Lung (tissue), 12 donors: ENCODE results near the gene PLEKHA4. TPM values are rescaled to one million over a fixed set of nuclear protein-coding genes. Genes with fewer than 3 reads are reported as not detected.
"Not testable (repeated sequence)": the region's sequence is repeated elsewhere in the genome, so short reads cannot be mapped to it uniquely, and the experiment has no call there.

Experiments used
- ATAC-seq: fragments of 200-7000 bp; cut with Tn5 transposase; one replicate; pipeline ENCODE4 v1.9.1; 2020; ENCODE audit warnings: moderate number of reproducible peaks; ENCODE audit not compliant: insufficient read depth, low FRiP score
- DNase-seq, 3 donors: peaks; one replicate each; pipeline ENCODE4 v3.0.0-alpha.2; 2013 to 2017
- H3K27ac ChIP-seq, 2 donors: one replicate each; pipeline ENCODE4 v1.5.1; 2013; ENCODE audit warnings: mild to moderate bottlenecking in 2 of 2, moderate library complexity in 2 of 2, control low read depth in 1 of 2, inconsistent platforms in 1 of 2, low read depth in 1 of 2, low read length in 1 of 2
- H3K27me3 ChIP-seq, 3 donors: one replicate each; pipeline ENCODE4 v1.5.1; 2013; ENCODE audit warnings: low read length in 2 of 3; ENCODE audit not compliant: control insufficient read depth in 3 of 3, insufficient read depth in 3 of 3
- H3K36me3 ChIP-seq, 4 donors: one replicate each; pipeline ENCODE4 v1.5.1; 2013; ENCODE audit warnings: low read length in 4 of 4, mild to moderate bottlenecking in 1 of 4, moderate library complexity in 1 of 4; ENCODE audit not compliant: control insufficient read depth in 4 of 4, insufficient read depth in 4 of 4
- H3K4me1 ChIP-seq, 5 donors: one replicate each; pipeline ENCODE4 v1.5.1; 2013; ENCODE audit warnings: low read length in 5 of 5, mild to moderate bottlenecking in 2 of 5, moderate library complexity in 1 of 5; ENCODE audit not compliant: control insufficient read depth in 5 of 5, insufficient read depth in 5 of 5
- H3K4me3 ChIP-seq: one replicate; pipeline ENCODE4 v1.5.1; 2013; ENCODE audit warnings: mild to moderate bottlenecking, control low read depth, moderate library complexity
- H3K9ac ChIP-seq, 2 donors: one replicate each; pipeline ENCODE4 v1.5.1; 2013; ENCODE audit warnings: low read length in 2 of 2, control low read depth in 1 of 2; ENCODE audit not compliant: insufficient read depth in 1 of 2
- H3K9me3 ChIP-seq, 4 donors: one replicate each; pipeline ENCODE4 v1.5.1; 2013; ENCODE audit warnings: low read length in 3 of 4, mild to moderate bottlenecking in 1 of 4, moderate library complexity in 1 of 4; ENCODE audit not compliant: control insufficient read depth in 4 of 4, insufficient read depth in 3 of 4
- WGBS, 2 donors: extraction: QIAGEN DNeasy Blood & Tissue Kit; methylation state at CpG; one replicate each; pipeline ENCODE4 v1.1.7; 2013; 5-methylcytosine and 5-hydroxymethylcytosine counted together
- polyA plus RNA-seq, 2 donors: library from polyadenylated mRNA; stranded (reverse); fragments of 200-250 nt; gene quantifications; one replicate each; pipeline ENCODE4 v1.2.1, GENCODE V29; 2013
- total RNA-seq, 2 donors: library from RNA; depleted of rRNA in 1 of 2; stranded (reverse); fragments of >200 nt in 1 of 2; gene quantifications; one replicate each; pipeline ENCODE4 v1.2.1, GENCODE V29; 2014 to 2021
- TF ChIP-seq, protein P1 (sequence below): IDR thresholded peaks from 2 replicates; pipeline ENCODE4 v1.5.1; 2012; ENCODE audit warnings: mild to moderate bottlenecking; ENCODE audit errors: control extremely low read depth, extremely low read depth
- donor health status: control.
- donor health status: control.
- donor health status: Bipolar disorder and iron deficiency.
- donor health status: healthy.
- donor health status: DM: yes; HTN: yes; CAD: no.

The PLEKHA4 gene
- total and polyA plus RNA-seq, 4 donors = 8.4 to 57.7 (median 20.7) TPM

GRCh38 chr19:48907671-48908070 lies 39.3 kb upstream of the PLEKHA4 start:
- DNase-seq = no peak
- peaks cover 9 to 50% (median 34%) of the 10 kb centered on the region in 4 donors for H3K36me3 ChIP-seq

GRCh38 chr19:48906324-48906723 lies 37.9 kb upstream of the PLEKHA4 start:
- ATAC-seq = no peak
- WGBS, 2 donors = 96 to 97% methylated on average over 10 of the region's 10 CpGs
- Histone ChIP-seq H3K36me3 (peaks cover 9 to 49% (median 29%) of the 10 kb centered on the region in 4 donors), H3K9ac (no peak overlapping the region), H3K27me3 (no peaks in the 10 kb centered on the region), H3K27ac (no peak overlapping the region), H3K9me3 (no peaks in the 10 kb centered on the region), H3K4me3 (no peak overlapping the region), H3K4me1 (peaks cover 0 to 17% (median 0%) of the 10 kb centered on the region in 5 donors)
- TF ChIP-seq, protein P1, sequence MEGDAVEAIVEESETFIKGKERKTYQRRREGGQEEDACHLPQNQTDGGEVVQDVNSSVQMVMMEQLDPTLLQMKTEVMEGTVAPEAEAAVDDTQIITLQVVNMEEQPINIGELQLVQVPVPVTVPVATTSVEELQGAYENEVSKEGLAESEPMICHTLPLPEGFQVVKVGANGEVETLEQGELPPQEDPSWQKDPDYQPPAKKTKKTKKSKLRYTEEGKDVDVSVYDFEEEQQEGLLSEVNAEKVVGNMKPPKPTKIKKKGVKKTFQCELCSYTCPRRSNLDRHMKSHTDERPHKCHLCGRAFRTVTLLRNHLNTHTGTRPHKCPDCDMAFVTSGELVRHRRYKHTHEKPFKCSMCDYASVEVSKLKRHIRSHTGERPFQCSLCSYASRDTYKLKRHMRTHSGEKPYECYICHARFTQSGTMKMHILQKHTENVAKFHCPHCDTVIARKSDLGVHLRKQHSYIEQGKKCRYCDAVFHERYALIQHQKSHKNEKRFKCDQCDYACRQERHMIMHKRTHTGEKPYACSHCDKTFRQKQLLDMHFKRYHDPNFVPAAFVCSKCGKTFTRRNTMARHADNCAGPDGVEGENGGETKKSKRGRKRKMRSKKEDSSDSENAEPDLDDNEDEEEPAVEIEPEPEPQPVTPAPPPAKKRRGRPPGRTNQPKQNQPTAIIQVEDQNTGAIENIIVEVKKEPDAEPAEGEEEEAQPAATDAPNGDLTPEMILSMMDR = no peak
- DNase-seq = no peak

More at GRCh38 chr19:48907671-48908070, 39.3 kb upstream of the PLEKHA4 start:
- Histone ChIP-seq H3K4me1 (peaks cover 0 to 10% (median 0%) of the 10 kb centered on the region in 5 donors), H3K4me3 (no peak overlapping the region), H3K9ac (no peak overlapping the region), H3K27ac (peak overlapping the region in 1 of 2 donors; percentile 75), H3K9me3 (no peaks in the 10 kb centered on the region), H3K27me3 (no peaks in the 10 kb centered on the region)
- 70 to 79% methylated on average over 14 of the region's 14 CpGs for WGBS, 2 donors
- TF ChIP-seq, protein P1 = no peak
- peak; percentile 59 for ATAC-seq

- Histone ChIP-seq H3K27me3 (no peaks in the 10 kb centered on the region), H3K4me1 (peaks cover 0 to 17% (median 5%) of the 10 kb centered on the region in 5 donors), H3K4me3 (no peak overlapping the region), H3K9me3 (no peaks in the 10 kb centered on the region), H3K9ac (no peak overlapping the region), H3K36me3 (peaks cover 9 to 44% (median 23%) of the 10 kb centered on the region in 4 donors), H3K27ac (peak overlapping the region in 1 of 2 donors; percentile 26)
- WGBS, 2 donors = 82 to 89% methylated on average over 14 of the region's 14 CpGs
- ATAC-seq = no peak
- TF ChIP-seq, protein P1 = no peak
- no peak for DNase-seq
Measured at GRCh38 chr19:48905664-48906063, 37.2 kb upstream of the PLEKHA4 start.

GRCh38 chr19:48903788-48904187 lies 35.4 kb upstream of the PLEKHA4 start:
- not testable (repeated sequence) for ATAC-seq, H3K9me3 ChIP-seq, H3K9ac ChIP-seq, H3K27ac ChIP-seq, H3K4me3 ChIP-seq, H3K27me3 ChIP-seq, DNase-seq
- Histone ChIP-seq H3K36me3 (peaks cover 9 to 31% (median 18%) of the 10 kb centered on the region in 4 donors), H3K4me1 (peaks cover 0 to 20% (median 6%) of the 10 kb centered on the region in 5 donors)

DNA sequence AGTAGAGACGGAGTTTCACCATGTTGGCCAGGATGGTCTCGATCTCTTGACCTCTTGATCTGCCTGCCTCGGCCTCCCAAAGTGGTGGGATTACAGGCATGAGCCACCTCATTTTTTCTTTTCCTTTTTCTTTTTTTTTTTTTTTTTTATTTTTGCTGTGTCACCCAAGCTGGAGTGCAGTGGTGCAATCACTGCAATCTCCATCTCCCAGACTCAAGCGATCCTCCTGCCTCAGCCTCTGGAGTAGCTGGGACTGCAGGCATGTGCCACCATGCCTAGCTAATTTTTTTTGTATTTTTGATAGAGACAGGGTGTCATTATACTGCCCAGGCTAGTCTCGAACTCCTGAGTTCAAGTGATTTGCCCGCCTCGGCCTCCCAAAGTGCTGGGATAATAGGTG lies 33.9 kb upstream of the PLEKHA4 start:
- H3K4me3 ChIP-seq, H3K27ac ChIP-seq, ATAC-seq, H3K9me3 ChIP-seq, H3K9ac ChIP-seq, H3K27me3 ChIP-seq, DNase-seq: not testable (repeated sequence)
- WGBS, 2 donors = 88 to 96% methylated on average over 7 of the region's 7 CpGs
- Histone ChIP-seq H3K4me1 (peaks cover 0 to 17% (median 6%) of the 10 kb centered on the region in 5 donors), H3K36me3 (peaks cover 9 to 23% (median 16%) of the 10 kb centered on the region in 4 donors)
